HG02973 (cell line): ENCODE results near the gene UGT1A4.

Experiments
- ATAC-seq: cut with Tn5 transposase; IDR thresholded peaks from one replicate; pipeline ENCODE4 v1.9.1; 2021; ENCODE audit warnings: moderate library complexity; ENCODE audit not compliant: unreplicated experiment

Gene UGT1A4

DNA sequence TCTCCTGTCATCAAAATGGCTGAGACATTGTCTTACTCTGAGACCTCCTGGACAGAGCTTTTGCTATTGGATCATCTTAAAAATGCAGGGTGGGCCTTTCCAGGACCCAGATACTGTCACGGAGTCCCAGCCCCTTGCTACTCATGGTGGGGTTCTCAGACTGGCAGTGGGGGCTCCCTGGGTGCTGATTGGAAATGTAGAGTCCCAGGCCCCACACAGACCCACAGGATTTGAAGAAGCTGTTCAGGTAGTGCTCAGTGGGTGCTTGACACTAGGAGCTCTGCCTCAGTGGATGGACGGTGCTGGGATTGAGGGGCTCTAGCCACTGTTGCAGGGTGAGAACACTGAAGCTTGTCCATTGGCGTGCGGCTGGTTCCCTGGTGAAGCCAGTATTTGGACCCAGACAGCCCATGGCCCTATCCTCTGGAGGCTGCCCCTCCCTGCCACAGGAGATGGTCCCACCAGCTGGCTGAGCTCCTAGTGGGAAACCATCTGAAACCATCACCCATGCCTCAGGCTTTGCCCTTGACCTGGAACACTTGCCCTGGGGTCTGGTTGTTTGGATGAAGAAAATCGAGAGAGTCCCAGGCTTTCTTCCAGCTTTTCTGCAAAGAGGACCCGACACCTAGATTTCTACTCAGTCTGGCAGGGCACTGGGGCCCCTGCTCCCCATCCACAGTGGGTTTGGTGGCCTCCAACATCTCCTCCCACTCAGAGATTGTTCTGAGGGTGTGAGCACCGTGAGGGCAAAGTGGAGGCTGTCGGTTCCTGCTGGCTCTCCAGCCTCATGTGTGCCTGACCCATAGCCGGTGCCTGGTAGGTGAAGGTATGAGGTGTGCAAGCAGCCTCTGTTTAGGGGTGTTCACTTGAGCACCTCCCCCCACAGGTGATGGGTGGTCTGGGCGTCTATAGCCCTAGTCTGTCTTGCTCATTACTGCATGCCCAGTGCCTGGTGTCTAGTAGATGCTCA is 89.7 kb downstream of the UGT1A4 start:
- ATAC-seq, result no peak

DNA sequence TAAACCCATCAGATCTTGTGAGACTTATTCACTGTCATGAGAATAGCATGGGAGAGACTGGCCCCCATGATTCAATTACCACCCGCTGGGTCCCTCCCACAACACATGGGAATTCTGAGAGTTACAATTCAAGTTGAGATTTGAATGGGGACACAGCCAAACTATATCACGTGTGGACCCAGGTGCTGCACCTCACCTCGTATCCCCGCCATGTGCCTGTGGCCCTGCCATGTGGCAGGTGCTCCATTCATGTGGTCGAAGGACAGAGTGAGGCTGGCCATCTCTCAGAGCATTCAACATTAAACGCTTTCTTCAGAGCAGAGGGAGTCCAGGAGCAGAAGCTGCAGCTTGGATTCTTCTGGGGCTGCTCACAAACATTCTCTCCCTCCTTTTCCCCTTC is 91.8 kb downstream of the UGT1A4 start:
- ATAC-seq, result no peak

- no peak for ATAC-seq
These were observed 92.6 kb downstream of the UGT1A4 start for GRCh38 chr2:233811087-233811486.

DNA sequence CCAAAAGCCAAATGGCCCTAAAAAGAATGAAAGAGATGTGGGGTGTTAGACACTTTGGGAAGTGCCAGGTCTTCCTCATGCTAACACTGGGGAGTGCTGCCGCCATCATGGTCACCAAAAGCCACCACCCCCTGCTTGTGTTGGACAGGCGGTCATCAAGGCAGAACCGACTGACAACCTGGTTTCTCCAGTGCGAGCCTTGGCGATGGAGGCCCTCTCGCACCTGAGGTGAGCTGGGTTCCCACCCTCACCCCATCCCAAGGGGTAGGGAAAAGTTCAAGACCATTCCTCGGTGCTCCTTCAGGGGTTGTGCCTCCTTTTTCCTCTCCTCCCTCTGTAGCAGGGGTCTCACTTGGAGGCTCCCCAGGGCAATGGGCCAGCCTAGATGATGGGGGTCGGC is 93.2 kb downstream of the UGT1A4 start:
- ATAC-seq, result no peak

DNA sequence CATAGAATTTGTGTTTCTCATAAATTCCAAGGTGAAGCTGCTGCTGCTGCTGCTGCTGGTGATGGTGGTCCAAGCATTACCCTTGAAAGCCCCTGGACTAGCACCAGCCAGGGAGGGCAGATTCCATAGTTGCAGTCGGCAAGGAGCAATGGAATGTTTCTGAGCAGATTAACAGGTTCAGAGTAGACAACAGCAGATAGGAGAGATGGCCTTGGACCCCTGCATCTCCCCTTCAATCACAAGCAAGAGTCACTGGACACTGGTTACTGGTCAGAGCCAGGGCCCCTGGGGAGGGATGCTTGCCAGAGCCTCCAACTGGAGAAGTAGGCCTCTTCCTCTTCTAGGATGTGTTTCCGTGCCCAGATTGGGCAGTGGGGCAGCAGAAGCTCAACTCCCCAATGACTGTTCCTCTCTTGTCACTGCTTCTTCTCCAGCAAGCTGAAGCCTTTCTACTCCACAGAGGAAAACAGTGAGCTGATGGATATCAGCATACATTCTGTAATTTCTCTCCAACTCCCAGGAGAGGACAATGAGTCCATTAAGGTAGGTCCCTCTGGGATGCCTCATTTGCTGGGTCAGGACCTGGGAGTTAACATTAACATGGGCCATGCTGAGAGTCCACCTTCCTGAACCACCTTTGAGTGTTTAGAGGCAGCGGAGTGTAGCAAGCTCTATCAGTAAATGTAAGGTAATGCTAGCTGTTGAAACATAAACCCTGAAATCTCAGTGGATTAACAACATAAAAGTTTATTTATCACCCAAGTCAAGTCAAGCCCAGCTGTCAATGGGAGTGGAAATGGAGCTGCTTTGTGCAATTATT is 94.9 kb downstream of the UGT1A4 start:
- ATAC-seq, result no peak

- ATAC-seq, result no peak
These were observed 95.7 kb downstream of the UGT1A4 start for GRCh38 chr2:233814056-233814835.

GRCh38 chr2:233815861-233816260 is 97.3 kb downstream of the UGT1A4 start:
- ATAC-seq, result no peak

- no peak for ATAC-seq
These were observed 97.8 kb downstream of the UGT1A4 start for GRCh38 chr2:233816334-233816733.

DNA sequence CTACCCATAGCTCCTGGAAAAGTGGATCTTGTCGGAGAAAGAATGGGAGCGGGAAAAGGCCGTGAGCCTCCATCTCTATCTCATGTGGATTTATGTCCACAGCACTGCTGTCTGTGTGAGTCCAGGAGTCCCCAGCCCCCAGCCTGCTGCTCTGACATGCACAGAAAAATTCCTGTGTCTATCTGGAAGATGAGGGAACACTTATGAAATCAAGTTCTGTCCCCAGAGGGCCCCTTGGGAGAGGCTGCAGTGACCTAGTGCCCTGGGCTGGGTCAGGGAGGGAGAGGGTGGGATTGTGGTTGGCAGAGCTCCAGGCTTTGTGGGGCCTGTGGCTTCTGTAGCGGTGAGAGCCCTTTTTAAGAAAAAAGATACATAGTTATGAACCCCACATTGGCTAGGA is 98.2 kb downstream of the UGT1A4 start:
- ATAC-seq, result no peak

DNA sequence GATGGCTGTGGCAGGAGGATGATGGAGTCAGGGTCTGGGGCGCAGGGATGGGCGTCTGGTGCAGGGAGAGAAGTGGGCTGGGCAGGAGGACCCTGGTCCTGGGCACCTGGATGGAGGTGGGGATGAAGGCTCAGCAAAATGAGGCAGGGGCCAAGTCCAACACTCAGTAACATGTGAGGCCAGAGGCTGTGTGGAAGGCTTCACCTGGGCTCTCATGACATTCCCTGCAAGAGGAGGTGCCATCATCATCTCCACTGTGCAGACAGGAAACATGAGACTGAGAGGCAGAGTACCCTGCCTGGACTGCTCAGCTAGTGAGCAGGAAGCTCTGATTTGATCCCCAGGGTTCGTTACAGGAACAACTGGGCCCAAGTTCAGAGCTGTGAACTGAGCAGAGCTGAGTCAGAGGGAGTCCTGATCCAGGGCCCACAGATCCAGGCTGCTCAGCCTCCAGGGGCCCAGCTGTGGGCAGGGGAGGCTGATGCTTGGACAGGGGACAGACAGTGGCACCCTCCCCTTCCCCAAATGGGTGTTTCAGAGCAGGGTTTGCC is 98.9 kb downstream of the UGT1A4 start:
- no peak for ATAC-seq

GRCh38 chr2:233817995-233818638 is 99.6 kb downstream of the UGT1A4 start:
- no peak for ATAC-seq

- ATAC-seq, result no peak
These were observed 100.4 kb downstream of the UGT1A4 start for GRCh38 chr2:233818639-233819621.

DNA sequence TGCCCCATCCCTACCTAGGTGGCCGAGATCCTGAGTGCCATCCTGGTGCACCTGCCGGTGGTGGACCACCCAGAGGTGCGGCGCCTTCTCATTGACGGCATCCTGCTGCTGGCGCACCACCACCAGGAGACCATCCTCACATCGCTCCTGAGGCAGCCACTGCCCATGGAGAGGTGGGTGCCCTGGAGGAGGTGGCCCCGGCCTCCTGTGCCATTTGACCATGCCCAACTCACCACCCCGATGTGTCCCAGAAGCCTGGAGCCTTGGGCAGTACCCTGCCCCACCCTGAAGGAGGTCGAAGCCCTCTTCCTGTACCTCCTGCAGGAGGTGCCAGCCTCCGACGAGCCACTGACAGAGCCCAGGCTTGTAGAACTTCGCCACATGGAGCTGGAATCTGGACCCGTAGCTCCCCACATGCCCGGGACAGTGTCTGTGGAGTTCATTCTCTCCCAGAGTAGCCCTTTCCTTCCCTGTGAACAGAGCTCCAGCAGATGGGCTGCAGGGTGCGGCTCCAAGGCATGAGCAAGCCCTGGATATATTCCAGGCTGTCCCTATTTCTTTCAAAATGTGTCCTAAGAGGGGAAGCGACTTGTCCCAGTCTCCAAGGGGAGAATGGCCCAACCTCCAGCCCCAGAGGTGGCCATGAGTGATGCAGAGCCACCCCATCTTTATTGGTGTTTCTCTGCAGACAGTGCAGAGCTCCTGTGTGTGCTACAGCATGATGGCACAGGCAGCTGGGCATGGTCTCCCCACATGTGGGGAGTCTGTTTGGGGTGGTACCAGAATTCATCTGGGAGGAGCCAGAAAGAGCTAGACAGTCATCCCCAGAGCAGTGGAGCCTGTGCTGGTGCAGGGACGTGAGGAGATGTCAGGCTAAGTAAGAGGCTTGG is 101.6 kb downstream of the UGT1A4 start:
- no peak for ATAC-seq

DNA sequence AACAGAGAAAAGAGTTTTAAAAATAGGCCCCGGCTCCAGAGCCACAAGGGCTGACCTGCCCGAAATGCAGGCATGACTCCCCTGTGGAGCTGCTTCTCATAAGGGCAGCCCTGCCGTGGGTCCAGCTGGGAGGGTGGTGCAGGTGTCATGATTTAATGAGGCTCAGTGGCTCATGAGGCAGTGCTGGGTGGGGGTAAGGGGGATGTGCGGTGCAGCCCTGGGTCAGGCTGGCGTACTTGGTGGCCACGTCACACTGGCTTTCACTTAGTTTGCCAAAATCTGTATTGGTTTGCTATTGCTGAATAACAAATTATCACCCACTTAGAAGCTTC is 102.2 kb downstream of the UGT1A4 start:
- ATAC-seq, result no peak

GRCh38 chr2:233821196-233821595 is 102.7 kb downstream of the UGT1A4 start:
- ATAC-seq, result no peak

- ATAC-seq, result no peak
These were observed 103.2 kb downstream of the UGT1A4 start for GRCh38 chr2:233821709-233822100.

- ATAC-seq, result no peak
These were observed 103.7 kb downstream of the UGT1A4 start for GRCh38 chr2:233822101-233822771.
